Measurements from ENCODE around the gene SPRR2A. TPM values are rescaled to one million over a fixed set of nuclear protein-coding genes. Genes with fewer than 3 reads are reported as not detected.
"Not testable (repeated sequence)": the region's sequence is repeated elsewhere in the genome, so short reads cannot be mapped to it uniquely, and the experiment has no call there.

The SPRR2A gene
- total RNA-seq, 1 donor from 2014 or later: not detected

DNA sequence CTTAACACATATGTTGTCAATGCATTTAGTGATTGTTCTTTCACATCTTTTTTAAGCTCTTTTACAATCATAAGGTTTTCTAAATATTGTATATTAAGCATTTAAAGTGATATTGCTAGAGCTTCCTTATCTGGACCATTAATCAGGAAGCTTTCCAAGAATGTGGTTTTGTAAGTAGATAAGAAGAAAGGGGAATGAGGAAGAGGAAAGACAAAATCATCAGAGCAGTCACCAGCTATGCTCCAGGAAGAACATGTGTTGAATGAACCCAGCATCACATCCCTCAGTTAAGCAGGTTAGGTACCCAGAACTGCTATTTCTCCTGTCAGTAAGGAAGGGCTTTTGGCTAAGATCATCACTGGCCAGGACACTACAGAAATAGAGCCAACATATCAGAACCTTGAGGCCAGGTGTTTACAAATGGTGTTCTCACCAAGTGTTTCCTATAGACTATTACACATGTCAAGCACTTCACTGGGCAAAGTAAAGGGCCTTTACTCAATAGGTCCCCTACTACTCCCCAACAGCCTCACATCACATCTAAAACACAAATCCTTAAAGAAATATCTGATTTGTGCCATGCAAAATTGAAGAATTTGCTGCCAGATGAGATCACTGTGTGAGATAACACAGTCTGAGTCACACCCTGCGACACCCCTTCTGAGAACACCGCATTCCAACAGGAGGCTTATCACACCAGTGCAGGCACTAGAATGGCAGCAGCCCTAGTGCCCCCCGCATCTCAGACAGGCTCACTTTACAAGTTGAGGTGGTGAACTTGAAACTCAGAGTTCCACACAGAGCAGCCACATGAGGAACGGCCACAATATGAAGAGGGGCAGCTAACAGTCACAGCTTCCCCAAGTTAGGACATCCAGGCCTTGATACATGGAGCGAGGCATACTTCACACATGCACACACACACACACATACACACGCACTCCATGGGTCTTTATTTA lies 1.8 kb upstream of the SPRR2A start:
- Mint-ChIP-seq H3K27me3 (ENCODE audit: low read depth) (peaks cover 52% of the 10 kb centered on the region), H3K9me3 (no peaks in the 10 kb centered on the region)

GRCh38 chr1:153058154-153058553 lies 842 bp upstream of the SPRR2A start:
- DNase-seq (ENCODE audit: low read depth, low spot score): no peak
- Mint-ChIP-seq H3K4me3 (no peak overlapping the region), H3K9me3 (no peaks in the 10 kb centered on the region), H3K27ac (ENCODE audit: unreplicated experiment) (no peak overlapping the region), H3K36me3 (ENCODE audit: low read depth) (no peaks in the 10 kb centered on the region), H3K27me3 (ENCODE audit: low read depth) (peaks cover 58% of the 10 kb centered on the region), H3K4me1 (no peaks in the 10 kb centered on the region)
- TF ChIP-seq, protein P1, sequence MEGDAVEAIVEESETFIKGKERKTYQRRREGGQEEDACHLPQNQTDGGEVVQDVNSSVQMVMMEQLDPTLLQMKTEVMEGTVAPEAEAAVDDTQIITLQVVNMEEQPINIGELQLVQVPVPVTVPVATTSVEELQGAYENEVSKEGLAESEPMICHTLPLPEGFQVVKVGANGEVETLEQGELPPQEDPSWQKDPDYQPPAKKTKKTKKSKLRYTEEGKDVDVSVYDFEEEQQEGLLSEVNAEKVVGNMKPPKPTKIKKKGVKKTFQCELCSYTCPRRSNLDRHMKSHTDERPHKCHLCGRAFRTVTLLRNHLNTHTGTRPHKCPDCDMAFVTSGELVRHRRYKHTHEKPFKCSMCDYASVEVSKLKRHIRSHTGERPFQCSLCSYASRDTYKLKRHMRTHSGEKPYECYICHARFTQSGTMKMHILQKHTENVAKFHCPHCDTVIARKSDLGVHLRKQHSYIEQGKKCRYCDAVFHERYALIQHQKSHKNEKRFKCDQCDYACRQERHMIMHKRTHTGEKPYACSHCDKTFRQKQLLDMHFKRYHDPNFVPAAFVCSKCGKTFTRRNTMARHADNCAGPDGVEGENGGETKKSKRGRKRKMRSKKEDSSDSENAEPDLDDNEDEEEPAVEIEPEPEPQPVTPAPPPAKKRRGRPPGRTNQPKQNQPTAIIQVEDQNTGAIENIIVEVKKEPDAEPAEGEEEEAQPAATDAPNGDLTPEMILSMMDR (conservative IDR thresholded peaks at IDR 0.05): no peak

More for the DNA sequence above, 1.8 kb upstream of the SPRR2A start:
- DNase-seq (ENCODE audit: low read depth, low spot score): no peak
- H3K27ac Mint-ChIP-seq (ENCODE audit: unreplicated experiment): no peak overlapping the region
- no peaks in the 10 kb centered on the region for H3K36me3 Mint-ChIP-seq (ENCODE audit: low read depth)
- TF ChIP-seq, protein P1 (conservative IDR thresholded peaks at IDR 0.05): no peak
- no peak overlapping the region for H3K4me3 Mint-ChIP-seq
- H3K4me1 Mint-ChIP-seq: no peaks in the 10 kb centered on the region

DNA sequence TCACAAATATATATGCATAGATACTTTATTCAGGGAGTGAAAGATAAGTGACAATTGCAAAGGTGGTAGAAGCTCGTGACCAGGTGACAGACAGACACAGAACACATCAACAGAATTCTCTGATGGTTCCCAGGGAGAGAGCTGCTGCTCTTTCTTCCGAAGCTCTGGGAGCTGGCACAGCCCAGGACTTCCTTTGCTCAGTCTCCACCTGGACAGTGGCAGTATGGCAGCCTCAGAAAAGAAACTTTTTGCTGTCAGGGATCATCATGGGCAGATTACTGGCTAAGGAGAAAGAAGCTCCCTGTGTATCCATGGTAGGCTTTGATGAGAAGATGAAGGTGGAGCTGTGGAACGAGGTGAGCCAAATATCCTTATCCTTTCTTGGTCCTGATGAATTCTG lies 1.2 kb downstream of the SPRR2A start:
- H3K27me3 Mint-ChIP-seq (ENCODE audit: low read depth): peaks cover 59% of the 10 kb centered on the region
- DNase-seq (ENCODE audit: low read depth, low spot score); H3K36me3 Mint-ChIP-seq (ENCODE audit: low read depth); H3K4me1 Mint-ChIP-seq; H3K9me3 Mint-ChIP-seq; H3K27ac Mint-ChIP-seq (ENCODE audit: unreplicated experiment); H3K4me3 Mint-ChIP-seq: not testable (repeated sequence)

- H3K4me3 Mint-ChIP-seq: no peak overlapping the region
- no peaks in the 10 kb centered on the region for H3K36me3 Mint-ChIP-seq (ENCODE audit: low read depth)
- peaks cover 29% of the 10 kb centered on the region for H3K27me3 Mint-ChIP-seq (ENCODE audit: low read depth)
- H3K9me3 Mint-ChIP-seq: peaks cover 3% of the 10 kb centered on the region
- DNase-seq (ENCODE audit: low read depth, low spot score): no peak
- TF ChIP-seq, protein P1 (conservative IDR thresholded peaks at IDR 0.05): no peak
- no peaks in the 10 kb centered on the region for H3K4me1 Mint-ChIP-seq
- no peak overlapping the region for H3K27ac Mint-ChIP-seq (ENCODE audit: unreplicated experiment)
Measured at GRCh38 chr1:153049211-153049610, 8.1 kb downstream of the SPRR2A start.

GRCh38 chr1:153040950-153041631 lies 16.2 kb downstream of the SPRR2A start, which contains the start of gene SPRR2D:
TSS of gene SPRR2D (minus strand) at chr1:153041120. CDS start at chr1:153040346, 774 bp downstream.
- Mint-ChIP-seq H3K27ac (ENCODE audit: unreplicated experiment) (no peak within 1 kb of the TSS), H3K4me3 (no peak within 1 kb of the TSS), H3K36me3 (ENCODE audit: low read depth) (no peaks in the 10 kb centered on the region), H3K4me1 (no peaks in the 10 kb centered on the region), H3K27me3 (ENCODE audit: low read depth) (peaks cover 24% of the 10 kb centered on the region), H3K9me3 (no peaks in the 10 kb centered on the region)
- TF ChIP-seq, protein P1 (conservative IDR thresholded peaks at IDR 0.05): no peak
- no peak for DNase-seq (ENCODE audit: low read depth, low spot score)
